Measurements from ENCODE around the gene TMEM239. TPM values are rescaled to one million over a fixed set of nuclear protein-coding genes. Genes with fewer than 3 reads are reported as not detected.

Gene TMEM239
- total and polyA plus RNA-seq, 12 donors: 0.08 TPM; not detected in 11

- intact Hi-C loops (cut with DNase I): no loop called here
- Histone ChIP-seq H3K27ac (peak overlapping the region in 2 of 5 donors; percentile 44 to 75), H3K27me3 (peaks cover 7% of the 10 kb centered on the region), H3K9me3 (replicated peaks in 1 of 3) (no peaks in the 10 kb centered on the region), H3K4me3 (no peak overlapping the region), H3K36me3 (replicated peaks in 1 of 2) (no peaks in the 10 kb centered on the region), H3K4me1 (replicated peaks in 1 of 2) (peaks cover 0 to 4% of the 10 kb centered on the region in 2 donors)
- DNase-seq: peak in 1 of 7 donors; percentile 12
- WGBS, 4 donors: 83 to 96% (median 85%) methylated on average over 2 to 8 of the region's 8 CpGs
- TF ChIP-seq POLR2A (IDR thresholded peaks at IDR 0.05) (no peak), CTCF (IDR thresholded peaks at IDR 0.05) (no peak)
Measured at GRCh38 chr20:2815242-2815900, 793 bp upstream of the TMEM239 start.

- no peak overlapping the region for H3K4me3 ChIP-seq
- no peak for TF ChIP-seq CTCF (IDR thresholded peaks at IDR 0.05)
- no peak for TF ChIP-seq POLR2A (IDR thresholded peaks at IDR 0.05)
- peak overlapping the region in 2 of 5 donors; percentile 34 to 49 for H3K27ac ChIP-seq
- peaks cover 0 to 4% of the 10 kb centered on the region in 2 donors for H3K4me1 ChIP-seq (replicated peaks in 1 of 2)
- peaks cover 14% of the 10 kb centered on the region for H3K27me3 ChIP-seq
- intact Hi-C loops (cut with DNase I): no loop called here
- H3K36me3 ChIP-seq (replicated peaks in 1 of 2): no peaks in the 10 kb centered on the region
- 60 to 88% (median 85%) methylated on average over 8 to 20 of the region's 20 CpGs for WGBS, 4 donors
- DNase-seq: peak in 2 of 7 donors; percentile 10 to 46
- H3K9me3 ChIP-seq (replicated peaks in 1 of 3): no peaks in the 10 kb centered on the region
Measured at GRCh38 chr20:2816583-2817340, 598 bp downstream of the TMEM239 start.

- 80 to 90% (median 82%) methylated on average over 2 of the region's 2 CpGs for WGBS, 4 donors
- peak in 3 of 7 donors; percentile 2 to 14 (median 4) for DNase-seq
- Histone ChIP-seq H3K4me1 (replicated peaks in 1 of 2) (peaks cover 0 to 4% of the 10 kb centered on the region in 2 donors), H3K9me3 (replicated peaks in 1 of 3) (no peaks in the 10 kb centered on the region), H3K4me3 (no peak overlapping the region), H3K27ac (peak overlapping the region in 2 of 5 donors; percentile 34 to 49), H3K27me3 (peaks cover 14% of the 10 kb centered on the region), H3K36me3 (replicated peaks in 1 of 2) (no peaks in the 10 kb centered on the region)
- no peak for TF ChIP-seq POLR2A (IDR thresholded peaks at IDR 0.05)
- no peak for TF ChIP-seq CTCF (IDR thresholded peaks at IDR 0.05)
- intact Hi-C loops (cut with DNase I): no loop called here
Measured at GRCh38 chr20:2817341-2817726, 1.2 kb downstream of the TMEM239 start.

- Histone ChIP-seq H3K36me3 (replicated peaks in 1 of 2) (no peaks in the 10 kb centered on the region), H3K4me1 (replicated peaks in 1 of 2) (peaks cover 0 to 4% of the 10 kb centered on the region in 2 donors), H3K4me3 (no peak overlapping the region), H3K27me3 (peaks cover 14% of the 10 kb centered on the region), H3K9me3 (replicated peaks in 1 of 3) (no peaks in the 10 kb centered on the region), H3K27ac (no peak overlapping the region)
- 75 to 79% (median 77%) methylated on average over 4 to 7 of the region's 7 CpGs for WGBS, 4 donors
- peak in 3 of 7 donors; percentile 31 to 56 (median 43) for DNase-seq
- TF ChIP-seq CTCF (IDR thresholded peaks at IDR 0.05): no peak
- TF ChIP-seq POLR2A (IDR thresholded peaks at IDR 0.05): no peak
- intact Hi-C loops (cut with DNase I): no loop called here
Measured at GRCh38 chr20:2817891-2818595, 1.9 kb downstream of the TMEM239 start.

Measured in adrenal gland (tissue), 12 donors.